GM19043 (cell line): ENCODE measurements around the gene GALNT16.

ENCODE experiments used
- ATAC-seq: cut with Tn5 transposase; IDR thresholded peaks from one replicate; pipeline ENCODE4 v1.9.1; 2021; ENCODE audit warnings: low read depth; ENCODE audit not compliant: unreplicated experiment

The GALNT16 gene

DNA sequence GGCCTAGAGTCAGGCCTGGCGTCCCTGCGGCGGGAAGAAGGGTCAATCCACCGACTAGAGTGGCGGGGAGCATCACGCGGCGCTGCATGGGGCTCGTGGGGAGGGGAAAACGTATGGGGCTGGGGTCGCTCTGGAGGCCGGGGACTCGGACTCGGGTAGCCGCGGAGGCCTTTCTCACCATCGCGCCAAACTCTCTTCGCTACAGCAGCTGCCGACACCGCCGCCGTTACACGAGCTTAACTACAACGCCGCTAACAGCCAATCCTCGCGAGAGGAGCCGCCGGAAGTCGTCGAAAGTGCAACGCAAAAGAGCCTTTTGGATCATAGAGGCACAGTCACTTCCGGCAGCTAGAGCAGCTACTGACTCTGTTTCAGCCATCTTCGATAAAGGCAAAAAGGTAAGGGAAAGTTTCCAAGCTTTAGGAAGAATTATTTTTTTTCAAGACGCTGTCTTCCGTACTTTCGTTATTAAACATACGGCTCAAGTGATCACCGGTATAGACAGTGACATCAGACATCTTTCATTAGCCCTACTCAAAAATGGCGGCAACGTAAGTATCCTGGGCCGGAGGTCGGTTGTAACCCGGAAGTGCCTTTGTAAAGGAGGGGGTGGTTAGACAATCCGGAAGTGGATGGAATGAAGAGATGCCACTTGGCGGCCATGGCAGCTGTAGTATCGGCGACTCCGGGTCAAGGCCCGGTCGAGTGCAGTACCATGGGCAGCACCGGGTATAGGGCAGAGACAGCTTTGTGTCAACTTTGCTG, 138.3 kb downstream of the GALNT16 start, which contains the start of the genes ERH and SLC39A9:
Gene ERH, minus strand, starts transcription at position 247 of the 765 bp plus-strand sequence. Its CDS starts 66 bp downstream, at position 181.
Gene SLC39A9, plus strand, starts transcription at position 640 of the 765 bp plus-strand sequence. CDS start 678 bp downstream, outside the sequence.
- peak; percentile 80 for ATAC-seq

DNA sequence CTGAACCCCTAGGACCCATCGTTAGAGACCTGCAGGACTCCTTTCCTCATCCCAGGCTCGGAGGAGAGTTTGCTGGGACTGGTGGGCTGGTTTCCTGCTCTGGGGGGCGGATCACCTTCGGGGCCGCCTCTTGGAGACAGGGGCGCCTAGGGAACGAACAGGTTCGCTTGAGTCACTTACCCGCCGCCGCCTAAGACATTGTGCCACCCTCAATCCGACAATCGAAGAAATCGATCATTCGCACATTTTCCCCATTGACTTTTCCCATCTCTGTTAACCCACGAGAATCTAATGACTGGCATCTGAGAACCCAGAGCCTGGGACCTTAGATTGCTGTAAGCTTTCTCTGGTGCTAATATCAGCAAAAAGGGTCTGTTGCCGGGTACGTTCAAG, 138.9 kb downstream of the GALNT16 start:
- ATAC-seq: peak; percentile 14

DNA sequence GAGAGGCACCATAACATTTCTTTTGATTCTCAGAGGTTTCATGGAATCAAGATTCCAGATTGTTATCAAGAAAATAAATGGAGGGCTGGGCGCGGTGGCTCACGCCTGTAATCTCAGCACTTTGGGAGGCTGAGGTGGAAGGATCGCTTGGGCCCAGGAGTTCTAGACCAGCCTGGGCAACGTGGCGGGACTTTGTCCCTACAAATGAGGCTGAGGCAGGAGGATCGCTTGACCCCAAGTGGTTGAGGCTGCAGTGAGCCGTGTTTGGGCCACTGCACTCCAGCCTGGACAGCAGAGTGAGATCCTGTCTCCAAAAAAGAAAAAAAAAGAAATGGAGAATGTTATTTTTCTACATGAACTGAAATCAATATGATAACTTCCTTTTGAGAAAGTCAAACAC, 139.8 kb downstream of the GALNT16 start:
- ATAC-seq: no peak

DNA sequence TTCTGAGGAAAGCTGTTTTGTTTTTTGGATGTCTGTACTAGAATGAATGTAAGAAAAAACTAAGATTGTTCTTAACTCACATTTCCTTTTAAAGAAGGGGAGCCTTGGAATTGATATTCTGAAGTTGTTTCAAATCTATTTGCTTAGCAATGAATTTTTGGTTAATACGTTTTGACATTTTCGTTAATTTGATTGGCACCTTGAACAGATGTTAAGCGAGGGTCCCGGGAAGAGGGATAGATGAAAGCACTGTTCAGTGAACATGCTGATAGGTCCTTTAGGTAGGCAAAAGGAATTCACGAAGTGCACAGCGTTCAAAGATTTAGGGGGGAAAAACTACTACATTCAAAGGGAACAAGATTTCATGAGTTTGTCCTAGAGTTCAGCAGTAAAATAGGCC, 140.2 kb downstream of the GALNT16 start:
- ATAC-seq: no peak

DNA sequence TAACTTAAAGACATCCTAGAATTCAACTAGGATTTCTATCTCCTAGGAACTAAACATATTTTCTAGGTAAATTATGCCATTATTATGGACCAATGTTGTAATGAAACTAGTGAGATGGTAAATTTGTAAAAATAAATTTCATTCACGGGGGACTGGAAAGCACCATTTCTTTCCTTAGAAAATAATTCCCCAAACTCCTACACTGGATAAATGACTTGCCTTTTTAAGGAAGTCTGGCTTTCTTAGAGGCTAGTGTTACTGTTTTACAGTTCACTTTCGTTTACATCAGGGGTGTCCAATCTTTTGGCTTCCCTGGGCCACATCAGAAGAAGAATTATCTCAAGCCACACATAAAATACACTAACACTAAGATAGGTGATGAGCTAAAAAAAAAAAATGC, 141.9 kb downstream of the GALNT16 start:
- ATAC-seq: no peak

DNA sequence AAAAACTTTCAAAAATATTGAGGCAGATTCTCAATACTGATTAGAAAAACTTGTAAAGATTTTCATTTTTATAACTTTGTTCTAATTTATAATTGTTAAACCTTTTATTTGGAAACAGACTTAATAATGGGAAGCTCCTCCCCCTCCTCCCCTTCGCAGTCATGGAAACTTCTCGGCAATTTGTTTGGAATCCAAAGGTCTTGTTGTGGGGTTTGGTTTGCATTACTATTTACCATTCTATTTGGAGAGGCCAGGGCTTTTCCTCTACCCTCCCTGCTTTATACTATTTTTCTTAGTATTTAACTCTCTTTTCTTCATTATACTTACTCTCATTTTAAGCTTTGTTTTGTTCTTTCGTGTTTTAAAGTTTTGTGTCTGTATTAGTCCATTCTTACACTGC, 144.5 kb downstream of the GALNT16 start:
- no peak for ATAC-seq

DNA sequence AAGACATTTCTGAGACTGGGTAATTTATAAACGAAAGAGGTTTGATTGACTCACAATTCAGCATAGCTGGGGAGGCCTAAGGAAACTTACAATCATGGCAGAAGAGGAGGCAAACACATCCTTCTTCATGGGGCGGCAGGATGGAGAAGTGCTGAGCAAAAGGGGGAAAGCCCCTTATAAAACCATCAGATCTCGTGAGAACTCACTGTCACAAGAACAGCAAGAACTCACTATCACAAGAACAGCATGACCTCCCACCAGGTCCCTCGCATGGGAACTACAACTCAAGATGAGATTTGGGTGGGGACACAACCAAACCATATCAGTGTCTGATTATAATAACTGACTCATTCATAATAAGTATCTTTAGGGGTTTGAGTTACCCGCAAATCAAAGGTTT, 144.9 kb downstream of the GALNT16 start:
- no peak for ATAC-seq

DNA sequence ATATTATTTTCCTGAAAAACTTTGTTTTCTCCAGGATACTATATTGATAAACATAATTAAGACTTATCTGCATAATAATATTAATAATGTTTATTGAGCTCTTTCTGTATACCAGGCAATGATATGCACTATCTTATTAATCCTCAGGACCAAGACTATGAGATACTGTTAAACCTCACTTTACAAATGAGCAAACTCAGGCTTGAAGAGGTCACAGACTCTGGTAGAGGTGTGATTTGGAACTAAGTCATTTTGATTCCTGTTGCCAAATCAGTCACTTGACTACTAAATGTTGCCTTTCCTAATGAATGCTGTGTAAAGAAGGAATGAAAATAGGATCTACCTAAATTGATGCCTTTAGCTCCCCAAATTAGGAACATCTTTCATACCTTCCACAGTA, 145.8 kb downstream of the GALNT16 start:
- no peak for ATAC-seq
